GM10248 (cell line): Measurements from ENCODE around the gene TCF7L1.

Experiments used
- CTCF ChIA-PET: fragments of 300-600 bp; sonication (Branson Sonifier 250); formaldehyde crosslinking; extraction: SDS; loops from one replicate; lab custom pipeline; 2021; ENCODE audit warnings: antibody characterized with exemption; lab: Yijun Ruan, JAX
- POLR2A ChIA-PET: fragments of 350-650 bp; sonication (Branson Sonifier 250); formaldehyde crosslinking; extraction: SDS; loops from one replicate; lab custom pipeline; 2020; ENCODE audit warnings: antibody characterized with exemption; lab: Yijun Ruan, JAX
- DNase-seq: peaks from one replicate; pipeline ENCODE4 v3.0.0; 2012; ENCODE audit errors: extremely low spot score
- CTCF ChIP-seq: IDR thresholded peaks from 2 replicates; pipeline ENCODE4 v1.5.1; 2012; ENCODE audit warnings: mild to moderate bottlenecking, low read depth; ENCODE audit errors: extremely low read depth, missing control alignments, control extremely low read depth

The TCF7L1 gene

GRCh38 chr2:85135660-85135914, 2.4 kb downstream of the TCF7L1 start:
- TF ChIP-seq CTCF, result no peak
- CTCF ChIA-PET, result no interaction called here
- DNase-seq, result no peak
- POLR2A ChIA-PET, result no interaction called here

DNA sequence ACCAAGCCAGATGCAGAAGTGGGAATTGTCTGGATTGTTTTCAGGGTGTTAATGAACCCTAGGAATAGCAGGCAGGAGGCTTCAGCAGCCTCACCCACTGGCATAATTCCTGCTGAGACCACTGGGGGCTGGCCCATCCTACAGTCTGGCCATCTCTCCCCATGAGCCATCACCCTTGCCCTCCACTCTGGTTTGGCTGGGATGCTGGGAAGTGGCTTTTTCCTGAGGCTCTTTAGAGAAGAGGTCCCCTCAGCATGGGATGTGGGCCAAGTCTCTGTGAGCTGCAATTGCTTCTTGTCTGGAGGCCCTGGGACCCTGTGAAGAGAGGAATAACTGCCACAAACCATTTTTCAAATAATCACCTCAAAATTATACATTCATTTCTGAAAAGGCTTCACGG, 4.0 kb downstream of the TCF7L1 start:
- TF ChIP-seq CTCF, result no peak
- DNase-seq, result no peak
- POLR2A ChIA-PET, result no interaction called here
- CTCF ChIA-PET, result no interaction called here

GRCh38 chr2:85143463-85144082, 10.4 kb downstream of the TCF7L1 start:
- POLR2A ChIA-PET, result no interaction called here
- CTCF ChIA-PET, result interaction anchor here (1.0 to 1.2 kb wide), 4 partner anchors 20 to 78 kb away, joined by 3 read pairs; no protein-coding TSS in a partner anchor
- no peak for DNase-seq
- no peak for TF ChIP-seq CTCF

DNA sequence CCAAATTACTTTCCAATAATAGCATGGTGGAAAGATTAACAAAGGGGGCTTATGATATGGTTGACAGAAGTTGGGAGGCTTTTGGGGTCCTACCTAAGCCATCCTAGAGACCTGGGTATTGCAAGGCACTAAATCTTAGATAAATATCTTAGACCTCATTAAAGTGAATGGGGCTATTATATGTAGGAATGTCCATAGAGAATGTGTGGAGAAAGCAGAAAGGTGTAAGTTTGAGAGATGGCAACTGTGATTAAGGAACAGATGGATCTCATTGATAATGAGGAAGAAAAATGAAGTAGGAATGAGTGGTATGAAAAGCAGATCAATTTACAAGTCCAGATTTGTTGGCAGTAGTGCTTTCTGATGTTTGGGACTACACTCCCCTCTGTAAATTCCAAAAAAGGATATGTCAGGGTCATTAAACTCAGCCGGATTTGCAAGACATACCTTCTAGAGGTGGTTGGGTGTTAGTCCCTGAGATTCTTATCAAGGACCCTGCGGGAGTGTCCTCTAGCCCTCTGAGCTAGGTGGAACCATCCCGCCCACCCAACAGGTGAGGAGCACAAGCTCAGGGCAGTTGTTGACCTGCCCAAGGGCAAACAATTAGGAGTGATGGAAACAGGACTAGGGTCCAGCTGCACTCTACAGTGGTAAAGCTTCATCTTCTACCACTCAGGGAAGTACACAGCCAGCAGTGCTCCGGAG, 12.1 kb downstream of the TCF7L1 start:
- ChIA-PET CTCF (no interaction called here), POLR2A (no interaction called here)
- no peak for TF ChIP-seq CTCF
- DNase-seq, result no peak

GRCh38 chr2:85148190-85148589, 15.0 kb downstream of the TCF7L1 start:
- POLR2A ChIA-PET, result no interaction called here

DNA sequence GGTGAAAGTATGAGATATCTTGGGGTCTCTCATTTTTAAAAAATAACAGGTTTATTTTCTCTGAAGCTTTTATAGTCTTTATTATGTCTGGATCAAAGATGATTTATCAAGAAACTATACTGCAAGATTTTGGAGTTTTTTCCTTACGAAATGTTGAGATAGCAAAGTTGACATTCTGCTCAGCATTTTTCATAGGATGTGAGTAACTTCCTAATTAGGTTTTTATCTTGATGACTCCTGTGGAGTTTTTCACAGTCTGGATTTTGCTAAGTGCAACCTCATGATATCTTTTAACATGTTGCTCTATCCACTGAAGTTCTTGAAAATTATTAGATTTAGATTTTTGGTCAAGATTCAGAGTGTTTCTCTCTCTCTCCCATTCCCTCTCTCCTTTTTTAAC, 17.8 kb downstream of the TCF7L1 start:
- ChIA-PET CTCF (interaction anchor here (1.3 to 2.4 kb wide), 2 partner anchors 10 kb away, joined by 3 to 6 read pairs; no protein-coding TSS in a partner anchor), POLR2A (no interaction called here)
- TF ChIP-seq CTCF, result no peak
- DNase-seq, result no peak

More at GRCh38 chr2:85148190-85148589, 15.0 kb downstream of the TCF7L1 start:
- CTCF ChIA-PET, result no interaction called here
- TF ChIP-seq CTCF, result no peak
- DNase-seq, result no peak
